ENCODE measurements around the gene NRXN3. TPM values are rescaled to one million over a fixed set of nuclear protein-coding genes. Genes with fewer than 3 reads are reported as not detected.

The NRXN3 gene
- total RNA-seq, 4 donors from 2014 or later, result 4.1 to 11.9 (median 5.8) TPM

DNA sequence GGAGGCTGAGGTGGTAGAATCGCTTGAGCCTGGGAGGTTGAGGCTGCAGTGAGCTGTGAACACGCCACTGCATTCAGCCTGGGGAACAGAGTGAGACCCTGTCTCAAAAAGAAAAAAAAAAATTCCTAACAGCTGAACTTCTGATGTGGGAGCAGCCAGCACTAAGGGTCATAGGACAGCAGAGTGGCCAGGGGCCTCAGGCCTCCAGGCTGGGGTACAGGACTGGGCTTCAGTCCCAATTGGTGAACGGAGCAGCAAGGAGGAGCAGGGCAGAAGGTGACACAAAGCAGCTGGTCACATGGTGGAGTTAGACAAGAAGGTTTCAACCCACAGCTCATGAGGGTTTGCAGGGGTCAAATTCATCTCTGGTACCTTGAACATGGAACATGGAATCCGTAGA, 40.8 kb upstream of the NRXN3 start:
- intact Hi-C loops (cut with DNase I; ENCODE audit: low total_unique reads), result no loop called here
- Histone ChIP-seq H3K4me3 (no peak overlapping the region), H3K4me1 (no peaks in the 10 kb centered on the region), H3K9me3 (no peaks in the 10 kb centered on the region), H3K27me3 (no peaks in the 10 kb centered on the region), H3K36me3 (no peaks in the 10 kb centered on the region), H3K27ac (no peak overlapping the region)
- no peak for TF ChIP-seq POLR2AphosphoS5 (IDR thresholded peaks at IDR 0.05)
- TF ChIP-seq, protein P1, sequence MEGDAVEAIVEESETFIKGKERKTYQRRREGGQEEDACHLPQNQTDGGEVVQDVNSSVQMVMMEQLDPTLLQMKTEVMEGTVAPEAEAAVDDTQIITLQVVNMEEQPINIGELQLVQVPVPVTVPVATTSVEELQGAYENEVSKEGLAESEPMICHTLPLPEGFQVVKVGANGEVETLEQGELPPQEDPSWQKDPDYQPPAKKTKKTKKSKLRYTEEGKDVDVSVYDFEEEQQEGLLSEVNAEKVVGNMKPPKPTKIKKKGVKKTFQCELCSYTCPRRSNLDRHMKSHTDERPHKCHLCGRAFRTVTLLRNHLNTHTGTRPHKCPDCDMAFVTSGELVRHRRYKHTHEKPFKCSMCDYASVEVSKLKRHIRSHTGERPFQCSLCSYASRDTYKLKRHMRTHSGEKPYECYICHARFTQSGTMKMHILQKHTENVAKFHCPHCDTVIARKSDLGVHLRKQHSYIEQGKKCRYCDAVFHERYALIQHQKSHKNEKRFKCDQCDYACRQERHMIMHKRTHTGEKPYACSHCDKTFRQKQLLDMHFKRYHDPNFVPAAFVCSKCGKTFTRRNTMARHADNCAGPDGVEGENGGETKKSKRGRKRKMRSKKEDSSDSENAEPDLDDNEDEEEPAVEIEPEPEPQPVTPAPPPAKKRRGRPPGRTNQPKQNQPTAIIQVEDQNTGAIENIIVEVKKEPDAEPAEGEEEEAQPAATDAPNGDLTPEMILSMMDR (IDR thresholded peaks at IDR 0.05), result no peak
- TF ChIP-seq EP300 (IDR thresholded peaks at IDR 0.05; ENCODE audit: low read depth), result no peak
- no peak for TF ChIP-seq POLR2A (IDR thresholded peaks at IDR 0.05)
- 89% methylated on average over 4 of the region's 4 CpGs; no CpG with 5 or more reads in 1 of the 2 donors for WGBS, 2 donors (ENCODE audit: low coverage in 1 of 2)
- in situ Hi-C loops (cut with MboI; ENCODE audit: low pct_ligation_motif_present in 1 of 4, low pct_unique_long_range_greater_than_20kb in 1 of 4, low sequenced_read_pairs in 3 of 4), result no loop called here
- DNase-seq, result no peak

DNA sequence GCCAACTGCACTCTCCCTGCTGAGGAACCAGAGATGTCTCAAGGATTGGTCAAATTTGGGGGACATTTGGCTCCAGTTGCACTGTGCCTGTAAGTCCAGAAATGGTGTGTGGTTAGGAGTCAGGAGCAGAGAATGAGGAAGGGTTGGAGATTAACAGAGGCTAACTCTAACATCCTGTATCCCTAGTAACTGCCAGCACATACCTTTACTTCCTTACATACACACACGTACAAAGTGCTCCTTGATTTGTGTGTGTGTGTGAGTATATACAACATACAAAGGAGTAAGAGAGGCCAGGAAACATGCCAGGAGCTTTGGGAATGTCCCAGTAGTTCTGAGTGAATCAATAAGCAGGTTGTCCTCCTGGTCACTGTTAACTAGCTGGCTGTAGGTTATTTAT, 39.8 kb upstream of the NRXN3 start:
- Histone ChIP-seq H3K4me3 (no peak overlapping the region), H3K4me1 (no peaks in the 10 kb centered on the region), H3K9me3 (no peaks in the 10 kb centered on the region), H3K27me3 (no peaks in the 10 kb centered on the region), H3K27ac (no peak overlapping the region), H3K36me3 (no peaks in the 10 kb centered on the region)
- WGBS, 2 donors (ENCODE audit: low coverage in 1 of 2), result 78% methylated on average over 1 of the region's 1 CpG; no CpG with 5 or more reads in 1 of the 2 donors
- no peak for TF ChIP-seq EP300 (IDR thresholded peaks at IDR 0.05; ENCODE audit: low read depth)
- TF ChIP-seq POLR2AphosphoS5 (IDR thresholded peaks at IDR 0.05), result no peak
- TF ChIP-seq, protein P1 (IDR thresholded peaks at IDR 0.05), result no peak
- TF ChIP-seq POLR2A (IDR thresholded peaks at IDR 0.05), result no peak
- in situ Hi-C loops (cut with MboI; ENCODE audit: low pct_ligation_motif_present in 1 of 4, low pct_unique_long_range_greater_than_20kb in 1 of 4, low sequenced_read_pairs in 3 of 4), result no loop called here
- intact Hi-C loops (cut with DNase I; ENCODE audit: low total_unique reads), result no loop called here
- no peak for DNase-seq

DNA sequence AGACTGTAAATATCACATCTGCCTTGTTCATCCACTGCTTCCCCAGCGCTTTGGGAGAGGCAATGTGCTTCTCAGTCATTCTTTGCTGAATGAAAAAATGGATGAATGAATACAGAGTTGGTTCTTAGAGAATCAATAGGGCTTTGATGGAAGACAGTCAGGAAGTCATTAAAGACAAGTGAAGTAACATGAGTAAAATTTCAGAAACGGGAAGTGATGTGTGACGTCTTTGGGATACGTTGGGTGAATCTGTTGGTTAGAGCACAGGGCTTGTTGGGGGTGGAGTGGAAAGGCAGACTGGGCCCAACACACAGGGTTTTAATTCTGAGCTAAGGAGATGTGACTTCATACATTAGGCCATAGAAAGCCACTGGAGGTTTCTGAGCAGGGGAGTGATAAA, 39.0 kb upstream of the NRXN3 start:
- 72 to 73% methylated on average over 4 of the region's 4 CpGs for WGBS, 2 donors (ENCODE audit: low coverage in 1 of 2)
- in situ Hi-C loops (cut with MboI; ENCODE audit: low pct_ligation_motif_present in 1 of 4, low pct_unique_long_range_greater_than_20kb in 1 of 4, low sequenced_read_pairs in 3 of 4) (no loop called here), intact Hi-C loops (cut with DNase I; ENCODE audit: low total_unique reads) (no loop called here)
- no peak for DNase-seq
- Histone ChIP-seq H3K9me3 (no peaks in the 10 kb centered on the region), H3K4me3 (no peak overlapping the region), H3K27me3 (no peaks in the 10 kb centered on the region), H3K36me3 (no peaks in the 10 kb centered on the region), H3K4me1 (no peaks in the 10 kb centered on the region), H3K27ac (no peak overlapping the region)
- TF ChIP-seq EP300 (IDR thresholded peaks at IDR 0.05; ENCODE audit: low read depth), result no peak

DNA sequence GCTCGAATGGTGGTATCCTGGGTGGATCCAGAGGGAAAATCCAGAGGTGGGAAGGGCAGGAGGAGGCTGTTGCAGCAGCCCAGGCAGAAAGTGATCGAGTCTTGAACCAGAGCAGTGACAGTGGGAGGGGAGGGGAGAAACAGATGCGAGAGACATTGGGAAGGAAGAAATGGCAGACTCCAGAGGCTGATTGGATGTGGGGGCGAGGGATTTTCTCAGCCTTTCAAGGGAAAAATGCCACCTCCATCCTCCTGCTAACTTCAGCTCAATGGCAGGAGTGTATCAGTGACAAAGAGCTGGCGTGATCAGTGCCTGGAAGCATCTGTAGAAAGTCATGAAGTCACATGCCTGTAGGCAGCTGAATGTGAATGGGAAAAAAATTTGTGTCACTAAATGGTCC, 38.6 kb upstream of the NRXN3 start:
- TF ChIP-seq POLR2AphosphoS5 (IDR thresholded peaks at IDR 0.05), result no peak
- TF ChIP-seq POLR2A (IDR thresholded peaks at IDR 0.05), result no peak
- TF ChIP-seq, protein P1 (IDR thresholded peaks at IDR 0.05), result no peak
- TF ChIP-seq EP300 (IDR thresholded peaks at IDR 0.05; ENCODE audit: low read depth), result no peak
- WGBS, 2 donors (ENCODE audit: low coverage in 1 of 2), result 70 to 78% methylated on average over 5 of the region's 5 CpGs
- no peaks in the 10 kb centered on the region for H3K36me3 ChIP-seq

DNA sequence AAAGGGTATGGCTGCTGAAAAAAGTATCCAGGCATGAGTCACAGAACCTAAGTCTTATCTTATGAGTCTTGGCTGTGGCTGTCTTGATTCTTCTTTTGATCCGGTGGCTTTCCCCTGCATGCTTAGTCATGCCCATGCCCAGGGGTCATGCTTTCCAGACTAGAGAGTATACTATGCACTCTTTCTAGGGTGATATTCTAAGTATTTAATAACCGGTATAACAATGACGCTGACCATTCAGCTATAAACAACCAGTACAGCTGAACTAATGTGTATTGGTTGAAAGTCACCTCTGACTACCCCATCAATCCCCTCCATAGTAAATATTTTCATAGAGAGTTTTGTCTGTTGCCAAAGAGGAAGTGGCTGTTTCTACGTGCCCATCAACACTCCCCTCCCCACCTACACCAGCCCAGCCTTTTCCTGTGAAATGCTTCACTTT, 34.7 kb upstream of the NRXN3 start:
- H3K4me1 ChIP-seq, result no peaks in the 10 kb centered on the region
- intact Hi-C loops (cut with DNase I; ENCODE audit: low total_unique reads), result no loop called here
- H3K27me3 ChIP-seq, result no peaks in the 10 kb centered on the region
- in situ Hi-C loops (cut with MboI; ENCODE audit: low pct_ligation_motif_present in 1 of 4, low pct_unique_long_range_greater_than_20kb in 1 of 4, low sequenced_read_pairs in 3 of 4), result no loop called here
- no peak for TF ChIP-seq POLR2A (IDR thresholded peaks at IDR 0.05)
- H3K27ac ChIP-seq, result no peak overlapping the region
- H3K9me3 ChIP-seq, result no peaks in the 10 kb centered on the region
- H3K36me3 ChIP-seq, result no peaks in the 10 kb centered on the region
- H3K4me3 ChIP-seq, result no peak overlapping the region
- no peak for DNase-seq
- 59 to 60% methylated on average over 1 to 4 of the region's 4 CpGs for WGBS, 2 donors (ENCODE audit: low coverage in 1 of 2)

More for the DNA sequence above, 38.6 kb upstream of the NRXN3 start:
- H3K27me3 ChIP-seq, result no peaks in the 10 kb centered on the region
- H3K4me3 ChIP-seq, result no peak overlapping the region
- no peak for DNase-seq
- intact Hi-C loops (cut with DNase I; ENCODE audit: low total_unique reads) (no loop called here), in situ Hi-C loops (cut with MboI; ENCODE audit: low pct_ligation_motif_present in 1 of 4, low pct_unique_long_range_greater_than_20kb in 1 of 4, low sequenced_read_pairs in 3 of 4) (no loop called here)
- H3K4me1 ChIP-seq, result no peaks in the 10 kb centered on the region
- H3K9me3 ChIP-seq, result no peaks in the 10 kb centered on the region
- no peak overlapping the region for H3K27ac ChIP-seq
